ENCODE results near the gene KCNK15. TPM values are rescaled to one million over a fixed set of nuclear protein-coding genes. Genes with fewer than 3 reads are reported as not detected.

The KCNK15 gene
- total RNA-seq, 4 donors from 2014 or later = 3.6 to 5.6 (median 5.0) TPM

- H3K36me3 ChIP-seq = no peaks in the 10 kb centered on the region
- intact Hi-C loops (cut with DNase I) = no loop called here
- H3K4me3 ChIP-seq = no peak overlapping the region
- DNase-seq (ENCODE audit: extremely low spot score) = no peak
- H3K27ac ChIP-seq (replicated peaks in 1 of 4) = no peak overlapping the region
- WGBS = 79% methylated on average over 3 of the region's 3 CpGs
- H3K9me3 ChIP-seq = no peaks in the 10 kb centered on the region
- no peak for TF ChIP-seq POLR2AphosphoS5 (IDR thresholded peaks at IDR 0.05)
- no peak for TF ChIP-seq POLR2A (IDR thresholded peaks at IDR 0.05; ENCODE audit: low read depth)
- no peak for TF ChIP-seq CTCF (IDR thresholded peaks at IDR 0.05)
- TF ChIP-seq EP300 (IDR thresholded peaks at IDR 0.05) = no peak
- H3K4me1 ChIP-seq = no peaks in the 10 kb centered on the region
- peaks cover 0 to 5% (median 0%) of the 10 kb centered on the region in 4 donors for H3K27me3 ChIP-seq
Measured at GRCh38 chr20:44781791-44782190, 36.1 kb downstream of the KCNK15 start.

GRCh38 chr20:44784688-44785087 is 39.0 kb downstream of the KCNK15 start:
- 56% methylated on average over 1 of the region's 1 CpG for WGBS
- TF ChIP-seq POLR2A (IDR thresholded peaks at IDR 0.05; ENCODE audit: low read depth) (no peak), POLR2AphosphoS5 (IDR thresholded peaks at IDR 0.05) (no peak), EP300 (IDR thresholded peaks at IDR 0.05) (no peak), CTCF (IDR thresholded peaks at IDR 0.05) (no peak)
- Histone ChIP-seq H3K4me3 (no peak overlapping the region), H3K4me1 (no peaks in the 10 kb centered on the region), H3K27me3 (peaks cover 0 to 5% (median 0%) of the 10 kb centered on the region in 4 donors), H3K36me3 (no peaks in the 10 kb centered on the region), H3K9me3 (no peaks in the 10 kb centered on the region), H3K27ac (replicated peaks in 1 of 4) (no peak overlapping the region)
- intact Hi-C loops (cut with DNase I) = no loop called here
- no peak for DNase-seq (ENCODE audit: extremely low spot score)

- intact Hi-C loops (cut with DNase I) = no loop called here
- Histone ChIP-seq H3K9me3 (no peaks in the 10 kb centered on the region), H3K4me3 (no peak overlapping the region), H3K27ac (replicated peaks in 1 of 4) (no peak overlapping the region), H3K36me3 (no peaks in the 10 kb centered on the region), H3K4me1 (no peaks in the 10 kb centered on the region), H3K27me3 (peaks cover 0 to 15% (median 0%) of the 10 kb centered on the region in 4 donors)
- no peak for TF ChIP-seq EP300 (IDR thresholded peaks at IDR 0.05)
- DNase-seq (ENCODE audit: extremely low spot score) = no peak
- no CpG with 5 or more reads among the region's 1 CpG for WGBS
Measured at GRCh38 chr20:44785768-44786167, 40.1 kb downstream of the KCNK15 start.

- Histone ChIP-seq H3K27me3 (peaks cover 0 to 10% (median 0%) of the 10 kb centered on the region in 4 donors), H3K9me3 (no peaks in the 10 kb centered on the region), H3K36me3 (no peaks in the 10 kb centered on the region), H3K4me1 (no peaks in the 10 kb centered on the region), H3K4me3 (no peak overlapping the region), H3K27ac (replicated peaks in 1 of 4) (no peak overlapping the region)
- no peak for TF ChIP-seq EP300 (IDR thresholded peaks at IDR 0.05)
- TF ChIP-seq POLR2A (IDR thresholded peaks at IDR 0.05; ENCODE audit: low read depth) = no peak
- TF ChIP-seq POLR2AphosphoS5 (IDR thresholded peaks at IDR 0.05) = no peak
- no peak for TF ChIP-seq CTCF (IDR thresholded peaks at IDR 0.05)
- intact Hi-C loops (cut with DNase I) = no loop called here
- DNase-seq (ENCODE audit: extremely low spot score) = no peak
- 89% methylated on average over 7 of the region's 7 CpGs for WGBS
Measured at GRCh38 chr20:44787299-44787698, 41.6 kb downstream of the KCNK15 start.

GRCh38 chr20:44788706-44789456 is 43.2 kb downstream of the KCNK15 start:
- intact Hi-C loops (cut with DNase I) = no loop called here
- WGBS = 88% methylated on average over 10 of the region's 10 CpGs
- TF ChIP-seq EP300 (IDR thresholded peaks at IDR 0.05) (no peak), POLR2AphosphoS5 (IDR thresholded peaks at IDR 0.05) (no peak), CTCF (IDR thresholded peaks at IDR 0.05) (no peak), POLR2A (IDR thresholded peaks at IDR 0.05; ENCODE audit: low read depth) (no peak)

More at GRCh38 chr20:44788706-44789456, 43.2 kb downstream of the KCNK15 start:
- no peak overlapping the region for H3K27ac ChIP-seq (replicated peaks in 1 of 4)
- no peak overlapping the region for H3K4me3 ChIP-seq
- no peak for DNase-seq (ENCODE audit: extremely low spot score)
- no peaks in the 10 kb centered on the region for H3K4me1 ChIP-seq
- peaks cover 0 to 10% (median 0%) of the 10 kb centered on the region in 4 donors for H3K27me3 ChIP-seq
- no peaks in the 10 kb centered on the region for H3K9me3 ChIP-seq
- no peaks in the 10 kb centered on the region for H3K36me3 ChIP-seq
